ENCODE measurements around the gene MYH15. TPM values are rescaled to one million over a fixed set of nuclear protein-coding genes. Genes with fewer than 3 reads are reported as not detected.

The MYH15 gene
- total RNA-seq, 4 donors from 2014 or later, result 0.08 to 0.11 (median 0.10) TPM; not detected in 1

- Histone ChIP-seq H3K4me3 (replicated peaks in 1 of 3) (no peak overlapping the region), H3K27me3 (no peaks in the 10 kb centered on the region), H3K9me3 (no peaks in the 10 kb centered on the region), H3K27ac (no peak overlapping the region), H3K36me3 (no peaks in the 10 kb centered on the region), H3K4me1 (peaks cover 7 to 17% of the 10 kb centered on the region in 2 donors)
- intact Hi-C loops (cut with DNase I), result loop anchor here (5.0 kb wide), 1 partner anchor 60 kb away; no protein-coding TSS in a partner anchor
- TF ChIP-seq, protein P1, sequence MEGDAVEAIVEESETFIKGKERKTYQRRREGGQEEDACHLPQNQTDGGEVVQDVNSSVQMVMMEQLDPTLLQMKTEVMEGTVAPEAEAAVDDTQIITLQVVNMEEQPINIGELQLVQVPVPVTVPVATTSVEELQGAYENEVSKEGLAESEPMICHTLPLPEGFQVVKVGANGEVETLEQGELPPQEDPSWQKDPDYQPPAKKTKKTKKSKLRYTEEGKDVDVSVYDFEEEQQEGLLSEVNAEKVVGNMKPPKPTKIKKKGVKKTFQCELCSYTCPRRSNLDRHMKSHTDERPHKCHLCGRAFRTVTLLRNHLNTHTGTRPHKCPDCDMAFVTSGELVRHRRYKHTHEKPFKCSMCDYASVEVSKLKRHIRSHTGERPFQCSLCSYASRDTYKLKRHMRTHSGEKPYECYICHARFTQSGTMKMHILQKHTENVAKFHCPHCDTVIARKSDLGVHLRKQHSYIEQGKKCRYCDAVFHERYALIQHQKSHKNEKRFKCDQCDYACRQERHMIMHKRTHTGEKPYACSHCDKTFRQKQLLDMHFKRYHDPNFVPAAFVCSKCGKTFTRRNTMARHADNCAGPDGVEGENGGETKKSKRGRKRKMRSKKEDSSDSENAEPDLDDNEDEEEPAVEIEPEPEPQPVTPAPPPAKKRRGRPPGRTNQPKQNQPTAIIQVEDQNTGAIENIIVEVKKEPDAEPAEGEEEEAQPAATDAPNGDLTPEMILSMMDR (IDR thresholded peaks at IDR 0.05), result peak in 4 of 6 experiments; percentile 18 to 63 (median 51)
- no peak for TF ChIP-seq POLR2A (IDR thresholded peaks at IDR 0.05)
- no peak for DNase-seq
- WGBS, 2 donors, result 50 to 52% methylated on average over 4 of the region's 4 CpGs
Observed at GRCh38 chr3:108552267-108553159, 42.1 kb upstream of the MYH15 start.

DNA sequence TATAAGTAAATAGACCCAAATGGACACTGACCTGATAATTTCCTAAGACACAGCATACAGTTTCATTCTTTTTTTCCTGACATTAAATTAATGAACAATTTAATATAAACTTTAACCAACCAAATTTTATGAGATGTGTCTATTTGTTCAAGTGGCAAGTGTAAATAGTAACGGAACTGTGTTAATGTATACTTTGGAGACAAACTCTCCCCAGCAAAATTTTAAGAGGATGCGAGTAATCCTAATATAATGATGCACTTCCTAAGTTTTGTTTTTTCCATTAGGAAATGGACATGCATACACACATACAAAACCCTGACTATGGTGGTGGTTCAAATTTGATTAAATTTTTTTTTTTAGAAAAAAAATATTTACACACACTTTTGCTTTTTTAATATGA is 38.5 kb upstream of the MYH15 start:
- H3K27me3 ChIP-seq, result no peaks in the 10 kb centered on the region
- no peaks in the 10 kb centered on the region for H3K9me3 ChIP-seq
- no peak overlapping the region for H3K4me3 ChIP-seq (replicated peaks in 1 of 3)
- intact Hi-C loops (cut with DNase I), result no loop called here
- peaks cover 0 to under 1% of the 10 kb centered on the region in 2 donors for H3K4me1 ChIP-seq
- 98% methylated on average over 2 of the region's 2 CpGs for WGBS, 2 donors
- no peak overlapping the region for H3K27ac ChIP-seq
- H3K36me3 ChIP-seq, result no peaks in the 10 kb centered on the region
- TF ChIP-seq POLR2A (IDR thresholded peaks at IDR 0.05), result no peak
- TF ChIP-seq, protein P1 (IDR thresholded peaks at IDR 0.05), result no peak
- no peak for DNase-seq

DNA sequence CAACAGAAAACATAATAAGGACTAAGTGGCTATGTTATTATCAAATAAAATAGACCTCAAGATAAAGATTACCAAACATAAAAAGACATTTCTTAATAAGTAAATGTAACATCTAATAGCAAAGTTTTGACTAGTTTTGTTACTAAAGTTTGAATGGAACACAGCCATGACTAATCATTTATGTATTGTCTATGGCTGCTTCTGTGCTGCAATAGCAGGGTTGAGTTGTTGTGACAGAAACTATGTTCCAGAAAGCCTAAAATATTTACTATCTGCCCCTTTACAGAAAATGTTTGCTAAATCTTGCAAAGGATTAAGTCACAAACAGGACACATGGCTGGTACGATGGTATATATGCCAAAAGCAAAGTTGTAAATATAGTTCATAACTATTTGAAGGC is 37.9 kb upstream of the MYH15 start:
- no peaks in the 10 kb centered on the region for H3K9me3 ChIP-seq
- no peaks in the 10 kb centered on the region for H3K36me3 ChIP-seq
- H3K4me3 ChIP-seq (replicated peaks in 1 of 3), result no peak overlapping the region
- no peaks in the 10 kb centered on the region for H3K4me1 ChIP-seq
- TF ChIP-seq POLR2A (IDR thresholded peaks at IDR 0.05), result no peak
- TF ChIP-seq, protein P1 (IDR thresholded peaks at IDR 0.05), result no peak
- no peak for DNase-seq
- H3K27ac ChIP-seq, result no peak overlapping the region
- intact Hi-C loops (cut with DNase I), result no loop called here
- WGBS, 2 donors, result 89 to 93% methylated on average over 1 of the region's 1 CpG
- no peaks in the 10 kb centered on the region for H3K27me3 ChIP-seq

DNA sequence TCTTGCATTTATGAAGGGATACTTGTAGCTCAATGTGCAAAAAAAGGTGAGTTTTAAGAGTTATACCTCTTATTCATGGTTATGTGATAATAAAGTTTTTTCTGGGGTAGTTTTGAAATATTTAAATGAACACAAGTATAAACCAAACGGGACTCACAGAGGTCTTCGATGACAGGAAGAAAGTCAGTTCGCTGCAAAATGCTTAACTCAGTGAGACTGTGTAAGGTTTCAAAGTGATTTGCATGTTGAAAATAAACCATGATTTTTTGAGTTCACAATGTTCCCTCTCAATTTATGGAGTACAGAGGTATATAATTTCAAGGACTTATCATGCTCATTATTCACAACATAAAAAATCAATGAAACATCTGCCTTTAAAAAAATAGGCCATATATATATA is 36.3 kb upstream of the MYH15 start:
- H3K27me3 ChIP-seq, result no peaks in the 10 kb centered on the region
- no peaks in the 10 kb centered on the region for H3K4me1 ChIP-seq
- no peak overlapping the region for H3K27ac ChIP-seq
- H3K9me3 ChIP-seq, result no peaks in the 10 kb centered on the region
- H3K4me3 ChIP-seq (replicated peaks in 1 of 3), result no peak overlapping the region
- intact Hi-C loops (cut with DNase I), result no loop called here
- no peak for TF ChIP-seq POLR2A (IDR thresholded peaks at IDR 0.05)
- TF ChIP-seq, protein P1 (IDR thresholded peaks at IDR 0.05), result no peak
- 73 to 82% methylated on average over 3 of the region's 3 CpGs for WGBS, 2 donors
- DNase-seq, result no peak
- no peaks in the 10 kb centered on the region for H3K36me3 ChIP-seq

DNA sequence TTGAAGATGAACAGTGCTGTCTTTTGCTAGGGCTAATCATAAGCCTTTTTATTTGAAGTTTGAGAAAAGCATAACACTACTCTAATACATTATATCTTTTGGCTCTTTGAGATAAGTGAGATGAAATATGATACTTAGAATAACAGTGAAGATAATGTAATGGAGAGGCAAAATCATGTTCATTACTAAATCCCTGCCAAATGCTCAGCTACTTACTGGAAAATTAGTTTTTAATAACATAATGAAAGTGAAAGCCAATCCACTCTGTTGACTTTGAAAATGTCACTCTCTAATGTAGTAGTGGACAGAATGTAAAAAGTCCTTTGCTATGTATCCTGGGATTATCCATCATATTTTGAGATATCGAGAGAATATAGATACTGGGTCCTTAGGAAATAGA is 35.9 kb upstream of the MYH15 start:
- intact Hi-C loops (cut with DNase I), result no loop called here

More for the DNA sequence above, 35.9 kb upstream of the MYH15 start:
- TF ChIP-seq POLR2A (IDR thresholded peaks at IDR 0.05), result no peak
- TF ChIP-seq, protein P1 (IDR thresholded peaks at IDR 0.05), result no peak
- H3K4me3 ChIP-seq (replicated peaks in 1 of 3), result no peak overlapping the region
- H3K27ac ChIP-seq, result no peak overlapping the region
- no peak for DNase-seq
- H3K4me1 ChIP-seq, result no peaks in the 10 kb centered on the region
- H3K36me3 ChIP-seq, result no peaks in the 10 kb centered on the region
- H3K9me3 ChIP-seq, result no peaks in the 10 kb centered on the region
- WGBS, 2 donors, result 76 to 94% methylated on average over 1 of the region's 1 CpG
- no peaks in the 10 kb centered on the region for H3K27me3 ChIP-seq

Data from thyroid gland (tissue), 4 donors.